H1 (cell line): ENCODE data around the gene ALG3. TPM values are rescaled to one million over a fixed set of nuclear protein-coding genes. Genes with fewer than 3 reads are reported as not detected.

ENCODE experiments used
- microRNA counts: library from miRNA; unstranded; fragments of <30 nt; microRNA quantifications from one replicate; lab custom pipeline; 2015
- microRNA-seq, 2 experiments: library from miRNA; unstranded; fragments of <30 nt; microRNA quantifications; one replicate each; pipeline versions ENCODE4 to v1.2.0, GENCODE V29; 2016 to 2020; ENCODE audit warnings: borderline microRNAs expressed in 2 of 2, borderline number of aligned reads in 2 of 2, borderline replicate concordance in 1 of 2
- polyA plus RNA-seq, 7 experiments: library from polyadenylated mRNA; depleted of rRNA in 3 of 7; stranded (reverse) in 5 of 7; unstranded in 2 of 7; fragments of >200 nt in 5 of 7; fragments of 200-250 nt in 2 of 7; gene quantifications; 1 replicate in 5 of 7; 2 replicates in 1 of 7; 4 replicates in 1 of 7; pipeline versions ENCODE4 v1.2.1 to v1.2.3, GENCODE V29; 2011 to 2013; ENCODE audit warnings: missing spikeins in 2 of 7, mixed read lengths in 2 of 7
- small RNA-seq: library from polyadenylated mRNA; stranded (forward); fragments of <200 nt; extraction: miRNeasy Mini kit (QIAGEN cat#:217004); gene quantifications from one replicate; pipeline ENCODE3, GENCODE V24; 2013; ENCODE audit not compliant: insufficient read depth
- total RNA-seq: library from RNA; stranded (reverse); fragmentation: NEBNext Ultra II Directional; extraction: Animal tissue kit (Norgen Biotek cat#: 25700); gene quantifications from 2 replicates; pipeline ENCODE4 v1.2.1, GENCODE V29; 2021

ALG3 gene
- total and polyA plus RNA-seq, 2 of the 8 experiments (the other 6 are each of a cell fraction or from before 2014, with no cell fraction given), result 54.6 to 148 TPM

MicroRNAs encoded within 50 kb of the gene (microRNA counts, 767-probe panel; counts per million panel counts)
- microRNA hsa-miR-1224-3p (lab: Ali Mortazavi, UCI), result 879 counts per million, percentile 95 among the panel's probes with 10 or more counts
- 879 counts per million, percentile 95 among the panel's probes with 10 or more counts for microRNA hsa-miR-1224-5p (lab: Ali Mortazavi, UCI)

Small RNAs within 50 kb of the gene (microRNA-seq; reads per million reads assigned to microRNA genes)
- gene MIR1224, result 0.20 to 0.46 reads per million in 2 experiments

Small RNAs within 50 kb of the gene (small RNA-seq; reads per million reads assigned to genes)
- gene MIR1224, result 1.4 reads per million

Other genes with a start within 250 kb of the ALG3 start
- gene ABCC5, start 231.1 kb downstream of the ALG3 start, total RNA-seq, result 36.6 and 40.8 TPM in 2 replicates
- 25.3 TPM in 2 replicates for gene ABCC5, start 231.1 kb downstream of the ALG3 start, polyA plus RNA-seq (2011; rRNA removed)
- not detected in 2 replicates for gene HTR3D, start 217.2 kb downstream of the ALG3 start, total RNA-seq
- gene HTR3D, start 217.2 kb downstream of the ALG3 start, polyA plus RNA-seq (2011; rRNA removed), result not detected in 2 replicates
- gene HTR3C, start 195.9 kb downstream of the ALG3 start, total RNA-seq, result not detected in 2 replicates
- 0.03 and 0.05 TPM in 2 replicates for gene HTR3C, start 195.9 kb downstream of the ALG3 start, polyA plus RNA-seq (2011; rRNA removed)
- gene HTR3E, start 151.9 kb downstream of the ALG3 start, total RNA-seq, result not detected in 2 replicates
- not detected in 2 replicates for gene HTR3E, start 151.9 kb downstream of the ALG3 start, polyA plus RNA-seq (2011; rRNA removed)
- gene EIF2B5, start 113.6 kb downstream of the ALG3 start, total RNA-seq, result 40.0 and 42.5 TPM in 2 replicates
- gene EIF2B5, start 113.6 kb downstream of the ALG3 start, polyA plus RNA-seq (2011; rRNA removed), result 32.1 and 33.1 TPM in 2 replicates
- gene DVL3, start 93.6 kb downstream of the ALG3 start, total RNA-seq, result 64.9 and 66.6 TPM in 2 replicates
- gene DVL3, start 93.6 kb downstream of the ALG3 start, polyA plus RNA-seq (2011; rRNA removed), result 38.5 and 51.2 TPM in 2 replicates
- gene AP2M1, start 74.1 kb downstream of the ALG3 start, total RNA-seq, result 391 and 403 TPM in 2 replicates
- gene AP2M1, start 74.1 kb downstream of the ALG3 start, polyA plus RNA-seq (2011; rRNA removed), result 454 and 540 TPM in 2 replicates
- 50.9 and 51.6 TPM in 2 replicates for gene ABCF3, start 62.8 kb downstream of the ALG3 start, total RNA-seq
- 57.8 and 76.6 TPM in 2 replicates for gene ABCF3, start 62.8 kb downstream of the ALG3 start, polyA plus RNA-seq (2011; rRNA removed)
- 0.50 and 0.56 TPM in 2 replicates for gene VWA5B2, start 19.4 kb downstream of the ALG3 start, total RNA-seq
- gene VWA5B2, start 19.4 kb downstream of the ALG3 start, polyA plus RNA-seq (2011; rRNA removed), result 0.53 and 0.88 TPM in 2 replicates
- 9.3 and 9.6 TPM in 2 replicates for gene EEF1AKMT4, start 710 bp upstream of the ALG3 start, total RNA-seq
- gene EEF1AKMT4, start 710 bp upstream of the ALG3 start, polyA plus RNA-seq (2011; rRNA removed), result 30.1 and 39.0 TPM in 2 replicates
- gene CAMK2N2, start 12.6 kb upstream of the ALG3 start, total RNA-seq, result 16.9 and 17.7 TPM in 2 replicates
- gene CAMK2N2, start 12.6 kb upstream of the ALG3 start, polyA plus RNA-seq (2011; rRNA removed), result 4.0 and 6.1 TPM in 2 replicates
- gene ECE2, start 27.1 kb upstream of the ALG3 start, total RNA-seq, result 0.48 and 0.86 TPM in 2 replicates
- 0.44 and 0.86 TPM in 2 replicates for gene ECE2, start 27.1 kb upstream of the ALG3 start, polyA plus RNA-seq (2011; rRNA removed)
- gene PSMD2, start 50.3 kb upstream of the ALG3 start, total RNA-seq, result 358 and 363 TPM in 2 replicates
- gene PSMD2, start 50.3 kb upstream of the ALG3 start, polyA plus RNA-seq (2011; rRNA removed), result 272 and 350 TPM in 2 replicates
- gene EIF4G1, start 65.6 kb upstream of the ALG3 start, total RNA-seq, result 473 and 480 TPM in 2 replicates
- 318 and 421 TPM in 2 replicates for gene EIF4G1, start 65.6 kb upstream of the ALG3 start, polyA plus RNA-seq (2011; rRNA removed)
- 15.4 and 16.0 TPM in 2 replicates for gene FAM131A, start 88.6 kb upstream of the ALG3 start, total RNA-seq
- gene FAM131A, start 88.6 kb upstream of the ALG3 start, polyA plus RNA-seq (2011; rRNA removed), result 21.9 and 35.3 TPM in 2 replicates
- gene CLCN2, start 112.6 kb upstream of the ALG3 start, total RNA-seq, result 11.8 and 13.7 TPM in 2 replicates
- gene CLCN2, start 112.6 kb upstream of the ALG3 start, polyA plus RNA-seq (2011; rRNA removed), result 16.1 and 20.7 TPM in 2 replicates
- gene POLR2H, start 112.7 kb upstream of the ALG3 start, total RNA-seq, result 113 and 118 TPM in 2 replicates
- gene POLR2H, start 112.7 kb upstream of the ALG3 start, polyA plus RNA-seq (2011; rRNA removed), result 253 and 335 TPM in 2 replicates
- gene THPO, start 129.2 kb upstream of the ALG3 start, total RNA-seq, result 0.40 and 1.2 TPM in 2 replicates
- gene THPO, start 129.2 kb upstream of the ALG3 start, polyA plus RNA-seq (2011; rRNA removed), result 0.82 and 1.4 TPM in 2 replicates
- gene CHRD, start 131.1 kb upstream of the ALG3 start, total RNA-seq, result 0.63 and 0.86 TPM in 2 replicates
- 0.62 and 1.7 TPM in 2 replicates for gene CHRD, start 131.1 kb upstream of the ALG3 start, polyA plus RNA-seq (2011; rRNA removed)